Cardiac atrium fibroblast (primary cell): ENCODE data around the gene RBM41. TPM values are rescaled to one million over a fixed set of nuclear protein-coding genes. Genes with fewer than 3 reads are reported as not detected.

Experiments used
- total RNA-seq: library from RNA; depleted of rRNA; stranded (reverse); fragments of >200 nt; gene quantifications from 2 replicates; pipeline ENCODE4 v1.2.3, GENCODE V29; 2015

The RBM41 gene
- total RNA-seq = 7.5 and 11.2 TPM in 2 replicates

GRCh38 chrX:107118322-107119147, at the start of gene RBM41:
Gene RBM41 (minus strand): TSS chrX:107118822. CDS start chrX:107118773, 49 bp downstream.

Other genes starting within 250 kb of the RBM41 start
- not detected in 2 replicates for gene RIPPLY1, start 215.5 kb downstream of the RBM41 start, total RNA-seq
- gene CLDN2, start 198.4 kb downstream of the RBM41 start, total RNA-seq = not detected in 2 replicates
- 13.0 and 15.6 TPM in 2 replicates for gene MORC4, start 118.6 kb downstream of the RBM41 start, total RNA-seq
- gene NUP62CL, start 87.6 kb upstream of the RBM41 start, total RNA-seq = not detected in 2 replicates
- not detected in 2 replicates for gene DNAAF6, start 87.8 kb upstream of the RBM41 start, total RNA-seq